Breast epithelium (tissue), 4 donors: ENCODE measurements around the gene USP43. TPM values are rescaled to one million over a fixed set of nuclear protein-coding genes. Genes with fewer than 3 reads are reported as not detected.

ENCODE experiments used
- DNase-seq, 2 donors: peaks; one replicate each; pipeline ENCODE4 v3.0.0-alpha.2; 2019; ENCODE audit warnings: low spot score in 2 of 2
- H3K27ac ChIP-seq, 2 donors: fragments of 200-600 bp; sonication (generic) in 1 of 2; one replicate each; pipeline ENCODE4 v1.5.1; 2016 to 2019; ENCODE audit warnings: mild to moderate bottlenecking in 1 of 2
- H3K27me3 ChIP-seq, 2 donors: fragments of 200-600 bp; sonication (generic) in 1 of 2; one replicate each; pipeline versions ENCODE4 v1.5.1 to v1.6.0; 2017 to 2019; ENCODE audit warnings: control low read depth in 1 of 2, mild to moderate bottlenecking in 1 of 2
- H3K36me3 ChIP-seq: fragments of 200-600 bp; one replicate; pipeline ENCODE4 v1.5.1; 2019
- H3K4me1 ChIP-seq, 2 donors: fragments of 200-600 bp; sonication (generic); one replicate each; pipeline ENCODE4 v1.5.1; 2016 to 2019; ENCODE audit warnings: control low read depth in 1 of 2
- H3K4me3 ChIP-seq, 3 donors: fragments of 200-600 bp; sonication (generic); 1 replicate in 2 of 3; 2 replicates in 1 of 3; pipeline ENCODE4 v1.5.1; 2016 to 2019; ENCODE audit warnings: mild to moderate bottlenecking in 3 of 3, moderate library complexity in 2 of 3
- H3K9me3 ChIP-seq, 2 donors: fragments of 200-600 bp; sonication (generic) in 1 of 2; one replicate each; pipeline ENCODE4 v1.5.1; 2016 to 2019; ENCODE audit warnings: control low read depth in 1 of 2
- CTCF ChIP-seq, 3 donors: fragments of 450-650 bp; IDR thresholded peaks; one replicate each; pipeline ENCODE4 v1.5.1; 2016 to 2017; ENCODE audit warnings: antibody characterized with exemption in 3 of 3, mild to moderate bottlenecking in 3 of 3, moderate library complexity in 3 of 3
- POLR2A ChIP-seq: fragments of 450-650 bp; IDR thresholded peaks from one replicate; pipeline ENCODE4 v1.6.1; 2016; ENCODE audit warnings: antibody characterized with exemption, mild to moderate bottlenecking, moderate library complexity
- POLR2AphosphoS5 ChIP-seq, 3 donors: sonication (generic); formaldehyde crosslinking; IDR thresholded peaks; one replicate each; pipeline ENCODE4 v1.6.1; 2017; ENCODE audit warnings: antibody characterized with exemption in 3 of 3
- intact Hi-C: fragments of 100-400 bp; cut with DNase I; formaldehyde crosslinking; loops from one replicate; pipeline ENCODE4 v1.15.1; 2023; ENCODE audit warnings: low total_unique reads
- total RNA-seq, 3 donors: library from RNA; depleted of rRNA; stranded (reverse); fragments of >200 nt; gene quantifications; one replicate each; pipeline ENCODE4 v1.1.0, GENCODE V29; 2016

Gene USP43
- total RNA-seq, 3 donors from 2014 or later = 0.32 to 6.1 (median 3.9) TPM

GRCh38 chr17:9767432-9767991 is 122.2 kb downstream of the USP43 start:
- no peak for DNase-seq
- no peaks in the 10 kb centered on the region for H3K36me3 ChIP-seq
- intact Hi-C loops = loop anchor here (10.0 kb wide), 1 partner anchor 297 kb away; no protein-coding TSS in a partner anchor
- H3K27ac ChIP-seq = no peak overlapping the region
- TF ChIP-seq CTCF (IDR thresholded peaks at IDR 0.05) (no peak), POLR2AphosphoS5 (IDR thresholded peaks at IDR 0.05) (no peak), POLR2A (no peak)
- no peak overlapping the region for H3K4me3 ChIP-seq
- no peaks in the 10 kb centered on the region for H3K27me3 ChIP-seq
- no peaks in the 10 kb centered on the region for H3K4me1 ChIP-seq
- H3K9me3 ChIP-seq = no peaks in the 10 kb centered on the region

GRCh38 chr17:9768381-9768934 is 123.1 kb downstream of the USP43 start:
- intact Hi-C loops = loop anchor here (10.0 kb wide), 1 partner anchor 296 kb away; no protein-coding TSS in a partner anchor
- TF ChIP-seq POLR2A (no peak), POLR2AphosphoS5 (IDR thresholded peaks at IDR 0.05) (no peak), CTCF (IDR thresholded peaks at IDR 0.05) (peak in 2 of 3 donors; percentile 31 to 46)
- Histone ChIP-seq H3K9me3 (no peaks in the 10 kb centered on the region), H3K27me3 (no peaks in the 10 kb centered on the region), H3K27ac (no peak overlapping the region), H3K4me1 (no peaks in the 10 kb centered on the region), H3K4me3 (no peak overlapping the region), H3K36me3 (no peaks in the 10 kb centered on the region)
- no peak for DNase-seq

- no peak overlapping the region for H3K27ac ChIP-seq
- no peaks in the 10 kb centered on the region for H3K36me3 ChIP-seq
- H3K4me1 ChIP-seq = no peaks in the 10 kb centered on the region
- DNase-seq = no peak
- no peak overlapping the region for H3K4me3 ChIP-seq
- H3K27me3 ChIP-seq = no peaks in the 10 kb centered on the region
- intact Hi-C loops = loop anchor here (10.0 kb wide), 1 partner anchor 296 kb away; no protein-coding TSS in a partner anchor
- no peaks in the 10 kb centered on the region for H3K9me3 ChIP-seq
- TF ChIP-seq CTCF (IDR thresholded peaks at IDR 0.05) = no peak
- no peak for TF ChIP-seq POLR2AphosphoS5 (IDR thresholded peaks at IDR 0.05)
- TF ChIP-seq POLR2A = no peak
Measured at GRCh38 chr17:9769036-9769695, 123.8 kb downstream of the USP43 start.

GRCh38 chr17:9771465-9771864 is 126.1 kb downstream of the USP43 start:
- Histone ChIP-seq H3K36me3 (no peaks in the 10 kb centered on the region), H3K27me3 (no peaks in the 10 kb centered on the region), H3K4me1 (no peaks in the 10 kb centered on the region), H3K27ac (no peak overlapping the region), H3K9me3 (no peaks in the 10 kb centered on the region), H3K4me3 (no peak overlapping the region)
- intact Hi-C loops = no loop called here
- DNase-seq = no peak
- TF ChIP-seq CTCF (IDR thresholded peaks at IDR 0.05) (no peak), POLR2AphosphoS5 (IDR thresholded peaks at IDR 0.05) (no peak), POLR2A (no peak)

GRCh38 chr17:9772658-9773057 is 127.3 kb downstream of the USP43 start:
- Histone ChIP-seq H3K36me3 (no peaks in the 10 kb centered on the region), H3K27me3 (no peaks in the 10 kb centered on the region), H3K4me1 (no peaks in the 10 kb centered on the region), H3K27ac (no peak overlapping the region), H3K4me3 (no peak overlapping the region), H3K9me3 (no peaks in the 10 kb centered on the region)
- no peak for TF ChIP-seq CTCF (IDR thresholded peaks at IDR 0.05)
- TF ChIP-seq POLR2AphosphoS5 (IDR thresholded peaks at IDR 0.05) = no peak
- no peak for TF ChIP-seq POLR2A
- no peak for DNase-seq
- intact Hi-C loops = no loop called here
